GM12865 (cell line): ENCODE results near the gene CD58.

ENCODE experiments used
- DNase-seq: peaks from one replicate; pipeline ENCODE4 v3.0.0; 2010; ENCODE audit warnings: low read depth
- H3K4me3 ChIP-seq: 2 replicates; pipeline ENCODE4 v1.5.1; 2011; ENCODE audit warnings: mild to moderate bottlenecking, low read depth, low read length, control low read depth
- CTCF ChIP-seq: IDR thresholded peaks from 2 replicates; pipeline ENCODE4 v1.5.1; 2011; ENCODE audit warnings: low read length, control low read depth, low read depth, inconsistent platforms; ENCODE audit not compliant: insufficient read depth; ENCODE audit errors: missing control alignments

The CD58 gene

DNA sequence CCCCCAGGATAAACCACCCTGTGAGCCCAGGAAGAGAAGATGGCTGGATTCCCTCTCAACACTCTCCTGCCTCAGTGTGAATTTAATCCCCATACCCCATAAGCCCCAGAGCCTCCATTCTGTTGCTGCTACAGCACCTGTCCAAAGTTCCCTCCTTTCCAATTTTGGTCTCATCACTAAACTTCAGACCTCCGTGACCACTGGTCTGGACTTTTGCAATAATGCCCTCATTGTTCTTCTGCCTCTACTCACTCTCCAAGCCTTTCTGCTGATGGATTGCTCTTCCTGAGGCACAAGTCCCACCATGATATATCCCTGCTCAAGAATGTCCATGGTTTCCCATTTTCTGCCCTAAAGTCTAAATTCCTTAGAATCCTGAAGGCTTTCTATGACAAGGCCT is 83.2 kb downstream of the CD58 start:
- no peak for TF ChIP-seq CTCF

GRCh38 chr1:116487031-116487430 is 83.8 kb downstream of the CD58 start:
- H3K4me3 ChIP-seq, result no peak overlapping the region
- DNase-seq, result no peak
- no peak for TF ChIP-seq CTCF

More for the DNA sequence above, 83.2 kb downstream of the CD58 start:
- DNase-seq, result no peak
- H3K4me3 ChIP-seq, result no peak overlapping the region

- no peak for TF ChIP-seq CTCF
- DNase-seq, result no peak
- H3K4me3 ChIP-seq, result no peak overlapping the region
These were observed 84.4 kb downstream of the CD58 start for GRCh38 chr1:116486424-116486823.

DNA sequence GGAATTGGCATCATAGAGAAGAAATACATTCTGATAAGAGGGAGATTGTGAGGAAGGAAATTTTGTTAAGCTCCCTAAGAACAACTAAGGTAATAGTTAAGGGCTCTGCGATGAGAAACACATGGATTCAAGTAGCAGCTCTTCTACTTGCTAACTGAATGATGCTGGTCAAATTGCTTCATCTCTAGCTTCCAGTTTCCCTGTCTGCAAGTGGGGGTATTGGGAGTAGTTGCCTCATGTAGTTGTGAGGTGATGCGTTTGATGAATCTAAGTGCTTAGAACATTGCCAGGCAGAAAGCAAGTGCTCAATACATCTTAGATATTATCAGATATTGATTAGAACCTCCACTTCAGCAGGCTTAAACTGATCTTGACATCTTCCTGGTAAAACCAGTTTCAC is 84.8 kb downstream of the CD58 start:
- no peak overlapping the region for H3K4me3 ChIP-seq
- no peak for TF ChIP-seq CTCF
- DNase-seq, result no peak

GRCh38 chr1:116485071-116485735 is 85.6 kb downstream of the CD58 start:
- DNase-seq, result peak; percentile 89
- no peak overlapping the region for H3K4me3 ChIP-seq
- TF ChIP-seq CTCF, result peak; percentile 89

GRCh38 chr1:116483481-116484309 is 87.1 kb downstream of the CD58 start:
- no peak for TF ChIP-seq CTCF
- H3K4me3 ChIP-seq, result no peak overlapping the region
- no peak for DNase-seq

GRCh38 chr1:116482490-116482889 is 88.3 kb downstream of the CD58 start:
- H3K4me3 ChIP-seq, result no peak overlapping the region
- no peak for TF ChIP-seq CTCF
- no peak for DNase-seq
